ENCODE measurements around the gene PLEKHG3. TPM values are rescaled to one million over a fixed set of nuclear protein-coding genes. Genes with fewer than 3 reads are reported as not detected.

Gene PLEKHG3
- total and polyA plus RNA-seq, 10 of the 15 experiments (the other 5 are each of a cell fraction or from before 2014, with no cell fraction given): 0.03 to 0.73 (median 0.07) TPM; not detected in 5

GRCh38 chr14:64692986-64693809 is 11.0 kb upstream of the PLEKHG3 start:
- Histone ChIP-seq H3K9me3 (replicated peaks; ENCODE audit: control insufficient read depth, insufficient read depth, low read length) (no peaks in the 10 kb centered on the region), H3K4me3 (no peak overlapping the region), H4K20me1 (ENCODE audit: control insufficient read depth, insufficient read depth) (no peaks in the 10 kb centered on the region), H3K36me3 (ENCODE audit: control insufficient read depth in 2 of 2, insufficient read depth in 2 of 2, low read length in 1 of 2) (no peaks in the 10 kb centered on the region), H3K27ac (ENCODE audit: control insufficient read depth, insufficient read depth) (no peak overlapping the region), H2AFZ (ENCODE audit: control insufficient read depth, low read depth, low read length) (no peak overlapping the region), H3K4me2 (ENCODE audit: control insufficient read depth, insufficient read depth) (no peak overlapping the region), H3K27me3 (replicated peaks in 1 of 2; ENCODE audit: control insufficient read depth in 2 of 2, insufficient read depth in 2 of 2, low read length in 1 of 2) (peaks cover 0 to 2% of the 10 kb centered on the region in 2 experiments; a peak in 2 of 4 replicates), H3K79me2 (ENCODE audit: control insufficient read depth, insufficient read depth, low read length) (no peaks in the 10 kb centered on the region), H3K4me1 (ENCODE audit: control insufficient read depth, insufficient read depth, low read length) (no peaks in the 10 kb centered on the region), H3K9ac (ENCODE audit: control insufficient read depth, insufficient read depth, low read length) (no peak overlapping the region)
- RAD21 ChIA-PET (ENCODE audit: unreplicated experiment): interaction anchor here (1.2 kb wide), 1 partner anchor 21 kb away, joined by 3 read pairs; no protein-coding TSS in a partner anchor
- POLR2A ChIA-PET: no interaction called here
- no TSS peak for BruUV-seq (replicated peaks)
- SMC1A ChIA-PET (ENCODE audit: uncharacterized antibody, unreplicated experiment): interaction anchor here (1.3 kb wide), 1 partner anchor 14 kb away, joined by 3 read pairs; no protein-coding TSS in a partner anchor
- CTCF ChIA-PET: interaction anchor here (1.4 kb wide), 1 partner anchor 8 kb away, joined by 4 read pairs; no protein-coding TSS in a partner anchor
- no peak for ATAC-seq
- no peak for DNase-seq (ENCODE audit: low read depth, low spot score)
- FAIRE-seq: no peak
- intact Hi-C loops (cut with micrococcal nuclease; ENCODE audit: unreplicated experiment) (no loop called here), in situ Hi-C loops (cut with MboI) (no loop called here)
- WGBS (ENCODE audit: insufficient coverage, insufficient replicate concordance, low lambda C conversion rate, missing lambda C conversion rate): 17% methylated on average over 5 of the region's 5 CpGs
- no peak for TF ChIP-seq SUPT20H (IDR thresholded peaks at IDR 0.05; ENCODE audit: borderline replicate concordance, control insufficient read depth, low read depth, low read length)
- TF ChIP-seq JUNB (IDR thresholded peaks at IDR 0.05): no peak
- TF ChIP-seq FOXM1 (IDR thresholded peaks at IDR 0.05; ENCODE audit: low read depth, low read length): no peak
- TF ChIP-seq USF2 (IDR thresholded peaks at IDR 0.05; ENCODE audit: borderline replicate concordance, low read depth, low read length): no peak
- no peak for TF ChIP-seq E2F4 (IDR thresholded peaks at IDR 0.05; ENCODE audit: low read depth, low read length)
- TF ChIP-seq BCLAF1 (IDR thresholded peaks at IDR 0.05): no peak
- TF ChIP-seq BHLHE40 (IDR thresholded peaks at IDR 0.05; ENCODE audit: borderline replicate concordance in 1 of 2, low read depth in 2 of 2, low read length in 1 of 2): no peak
- no peak for TF ChIP-seq CHD2 (IDR thresholded peaks at IDR 0.05; ENCODE audit: borderline replicate concordance, low read depth, low read length)
- TF ChIP-seq PML (IDR thresholded peaks at IDR 0.05; ENCODE audit: low read length): no peak
- TF ChIP-seq IRF4 (IDR thresholded peaks at IDR 0.05; ENCODE audit: low read depth, low read length): no peak
- TF ChIP-seq, protein P1, sequence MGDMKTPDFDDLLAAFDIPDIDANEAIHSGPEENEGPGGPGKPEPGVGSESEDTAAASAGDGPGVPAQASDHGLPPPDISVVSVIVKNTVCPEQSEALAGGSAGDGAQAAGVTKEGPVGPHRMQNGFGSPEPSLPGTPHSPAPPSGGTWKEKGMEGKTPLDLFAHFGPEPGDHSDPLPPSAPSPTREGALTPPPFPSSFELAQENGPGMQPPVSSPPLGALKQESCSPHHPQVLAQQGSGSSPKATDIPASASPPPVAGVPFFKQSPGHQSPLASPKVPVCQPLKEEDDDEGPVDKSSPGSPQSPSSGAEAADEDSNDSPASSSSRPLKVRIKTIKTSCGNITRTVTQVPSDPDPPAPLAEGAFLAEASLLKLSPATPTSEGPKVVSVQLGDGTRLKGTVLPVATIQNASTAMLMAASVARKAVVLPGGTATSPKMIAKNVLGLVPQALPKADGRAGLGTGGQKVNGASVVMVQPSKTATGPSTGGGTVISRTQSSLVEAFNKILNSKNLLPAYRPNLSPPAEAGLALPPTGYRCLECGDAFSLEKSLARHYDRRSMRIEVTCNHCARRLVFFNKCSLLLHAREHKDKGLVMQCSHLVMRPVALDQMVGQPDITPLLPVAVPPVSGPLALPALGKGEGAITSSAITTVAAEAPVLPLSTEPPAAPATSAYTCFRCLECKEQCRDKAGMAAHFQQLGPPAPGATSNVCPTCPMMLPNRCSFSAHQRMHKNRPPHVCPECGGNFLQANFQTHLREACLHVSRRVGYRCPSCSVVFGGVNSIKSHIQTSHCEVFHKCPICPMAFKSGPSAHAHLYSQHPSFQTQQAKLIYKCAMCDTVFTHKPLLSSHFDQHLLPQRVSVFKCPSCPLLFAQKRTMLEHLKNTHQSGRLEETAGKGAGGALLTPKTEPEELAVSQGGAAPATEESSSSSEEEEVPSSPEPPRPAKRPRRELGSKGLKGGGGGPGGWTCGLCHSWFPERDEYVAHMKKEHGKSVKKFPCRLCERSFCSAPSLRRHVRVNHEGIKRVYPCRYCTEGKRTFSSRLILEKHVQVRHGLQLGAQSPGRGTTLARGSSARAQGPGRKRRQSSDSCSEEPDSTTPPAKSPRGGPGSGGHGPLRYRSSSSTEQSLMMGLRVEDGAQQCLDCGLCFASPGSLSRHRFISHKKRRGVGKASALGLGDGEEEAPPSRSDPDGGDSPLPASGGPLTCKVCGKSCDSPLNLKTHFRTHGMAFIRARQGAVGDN (IDR thresholded peaks at IDR 0.05): no peak
- TF ChIP-seq MEF2B (IDR thresholded peaks at IDR 0.05; ENCODE audit: partially characterized antibody, poor library complexity, severe bottlenecking): no peak
